GM18511 (cell line): ENCODE data around the gene ZMYND12.
A peak's percentile ranks its signal among the peaks of the same experiment; 100 is the strongest.

Source experiments
- ATAC-seq: cut with Tn5 transposase; IDR thresholded peaks from one replicate; pipeline ENCODE4 v1.9.1; 2021; ENCODE audit warnings: mild to moderate bottlenecking, moderate library complexity; ENCODE audit not compliant: unreplicated experiment

Gene ZMYND12

DNA sequence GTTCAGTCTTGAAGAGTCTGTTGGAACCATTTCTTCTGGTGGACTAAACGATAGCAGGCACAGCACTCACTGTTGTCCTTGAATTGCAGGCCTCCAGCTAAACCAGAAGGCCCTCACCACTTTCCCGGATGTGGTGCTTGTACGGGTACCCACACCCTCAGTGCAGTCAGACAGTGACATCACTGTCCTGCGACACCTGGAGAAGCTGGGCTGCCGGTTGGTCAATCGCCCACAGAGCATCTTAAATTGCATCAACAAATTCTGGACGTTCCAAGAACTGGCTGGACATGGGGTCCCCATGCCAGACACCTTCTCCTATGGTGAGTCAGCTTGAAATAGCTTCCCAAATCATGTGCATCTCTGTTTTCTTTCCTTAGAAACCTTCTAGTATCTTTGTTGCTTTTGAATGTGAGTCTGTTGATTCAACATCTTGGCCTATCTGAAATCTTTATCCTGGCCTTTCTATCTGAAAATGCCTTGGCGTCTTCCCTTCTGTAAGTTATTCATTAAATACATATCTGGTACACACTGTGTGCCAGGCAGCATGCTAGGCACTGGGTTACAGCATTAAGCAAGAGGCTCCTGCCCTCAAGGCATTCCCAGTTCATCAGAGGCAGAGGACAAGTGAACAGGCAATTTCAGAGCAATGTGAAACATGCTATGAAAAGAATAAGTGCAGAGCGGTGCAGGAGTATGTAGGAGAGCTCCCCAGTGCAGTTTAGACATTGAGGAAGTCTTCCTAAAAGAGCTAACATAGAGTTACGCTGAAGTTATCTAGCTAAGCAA, 56.3 kb downstream of the ZMYND12 start:
- ATAC-seq = no peak

GRCh38 chr1:42392967-42393848, 62.6 kb downstream of the ZMYND12 start:
- no peak for ATAC-seq

DNA sequence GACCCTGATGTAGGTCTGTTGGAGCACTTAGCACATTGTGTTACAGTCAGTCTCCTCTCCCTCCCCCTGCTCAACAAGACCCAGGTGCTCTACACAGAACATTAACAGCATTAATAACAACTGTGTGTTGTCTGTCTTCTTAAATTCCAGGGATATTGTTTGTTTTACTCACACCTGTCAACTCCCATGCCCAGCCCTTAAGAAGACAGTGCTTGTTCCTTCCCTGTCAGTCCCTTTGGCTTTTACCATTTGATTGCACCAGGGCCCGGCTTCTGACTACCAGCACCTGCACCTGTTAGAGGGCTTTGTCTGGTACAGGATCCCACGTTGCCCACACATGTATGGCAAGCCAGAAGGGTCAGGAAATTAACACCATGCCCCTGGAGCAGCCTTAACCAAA, 63.6 kb downstream of the ZMYND12 start:
- ATAC-seq = no peak

DNA sequence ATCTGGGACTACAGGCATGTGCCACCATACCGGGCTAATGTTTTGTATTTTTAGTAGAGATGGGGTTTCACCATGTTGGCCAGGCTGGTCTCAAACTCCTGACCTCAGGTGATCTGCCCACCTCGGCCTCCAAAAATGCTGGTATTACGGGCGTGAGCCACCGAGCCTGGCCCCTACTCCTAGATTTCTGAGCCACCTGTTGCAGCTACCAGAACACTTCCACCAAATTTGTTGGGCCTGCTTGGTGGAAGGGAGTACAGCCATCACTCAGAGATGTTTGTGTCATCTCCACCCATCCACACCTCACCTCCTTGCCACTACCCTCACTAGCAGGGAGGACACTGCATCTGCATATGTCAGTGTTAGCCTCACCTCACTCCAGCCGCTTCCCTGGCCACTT, 69.8 kb downstream of the ZMYND12 start:
- ATAC-seq = no peak

DNA sequence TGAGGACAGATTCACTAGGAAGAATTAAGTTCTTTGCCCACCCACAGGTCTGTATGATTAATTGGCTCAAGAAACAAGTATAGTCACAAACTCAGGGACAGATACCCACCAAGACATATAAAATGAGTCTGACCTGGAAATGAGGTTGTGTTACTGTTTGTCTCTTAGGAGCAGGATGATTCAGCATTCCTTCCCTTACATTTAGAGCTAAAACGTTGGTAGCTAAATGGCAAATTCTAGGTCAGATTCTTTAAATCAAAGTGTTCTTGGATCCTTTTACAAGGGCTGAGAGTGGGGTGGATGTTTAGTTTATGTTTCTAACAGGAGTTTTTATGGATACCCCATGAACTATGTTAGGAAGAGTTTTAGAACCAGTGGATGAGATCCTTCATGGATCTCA, 70.5 kb downstream of the ZMYND12 start:
- no peak for ATAC-seq

DNA sequence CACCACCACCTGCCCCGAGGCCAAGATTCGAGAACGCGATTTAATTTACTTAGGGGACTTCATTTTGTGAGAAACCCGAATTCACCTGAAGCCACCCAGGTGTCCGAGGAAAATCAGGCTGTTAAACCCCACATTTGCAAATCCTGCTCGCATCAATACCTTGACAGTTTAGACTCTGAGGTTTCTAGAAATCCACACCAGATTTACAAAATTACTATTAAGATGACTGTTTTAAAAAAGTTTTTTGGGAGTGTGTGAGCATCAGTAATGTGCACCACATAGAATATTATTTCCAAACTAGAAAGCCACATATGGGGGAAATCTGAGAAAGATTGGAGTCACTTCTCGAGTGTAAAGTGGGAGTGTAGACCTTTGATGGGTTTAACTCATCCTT, 74.5 kb downstream of the ZMYND12 start:
- ATAC-seq = no peak

DNA sequence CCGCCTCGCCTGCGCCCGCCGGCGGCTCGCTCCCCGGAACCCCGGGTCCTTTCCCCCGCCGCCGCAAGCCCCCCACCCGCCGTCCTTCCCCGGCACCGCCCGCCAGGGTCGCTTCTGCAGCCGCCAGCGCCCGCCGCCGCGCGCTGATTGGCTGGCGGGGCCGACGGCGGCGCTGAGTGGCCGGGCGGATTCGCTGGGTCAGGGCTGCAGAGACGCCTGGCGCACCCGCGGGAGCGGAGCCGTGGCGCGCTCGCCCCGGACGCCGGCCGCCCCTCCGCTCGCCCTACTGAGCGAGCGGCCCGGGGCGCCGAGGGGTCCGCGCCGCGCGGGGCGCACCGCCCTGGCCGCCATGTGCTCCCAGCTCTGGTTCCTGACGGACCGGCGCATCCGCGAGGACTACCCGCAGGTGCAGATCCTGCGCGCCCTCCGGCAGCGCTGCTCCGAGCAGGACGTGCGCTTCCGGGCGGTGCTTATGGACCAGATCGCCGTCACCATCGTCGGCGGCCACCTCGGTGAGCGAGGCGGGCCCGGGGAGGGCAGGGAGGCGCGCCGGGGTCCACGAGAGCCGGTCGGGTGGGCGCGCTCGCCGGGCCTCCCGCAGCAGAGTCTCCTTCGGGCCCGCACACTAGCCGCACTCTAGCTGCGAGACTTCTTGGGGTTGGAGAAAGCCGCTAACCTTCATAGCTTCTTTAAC, 75.1 kb downstream of the ZMYND12 start, which contains the start of gene RIMKLA:
RIMKLA (plus strand) TSS at position 207 of the 694 bp plus-strand sequence; CDS start at position 350, 143 bp downstream.
- peak; percentile 92 for ATAC-seq
